ENCODE results near the gene C9orf78.

- no peak for TF ChIP-seq RAD21 (IDR thresholded peaks at IDR 0.05)
- no peak for TF ChIP-seq SP1 (IDR thresholded peaks at IDR 0.05)
- no peak for TF ChIP-seq REST (IDR thresholded peaks at IDR 0.05)
- TF ChIP-seq CTCF (IDR thresholded peaks at IDR 0.05; ENCODE audit: low read depth, low read length, missing input control): no peak
- TF ChIP-seq GABPA (IDR thresholded peaks at IDR 0.05 in 1 of 2, conservative IDR thresholded peaks at IDR 0.05 in 1 of 2): no peak
- TF ChIP-seq MAX (IDR thresholded peaks at IDR 0.05): no peak
- no peak for TF ChIP-seq EGR1 (IDR thresholded peaks at IDR 0.05; ENCODE audit: low read depth in 2 of 2)
- no peak for TF ChIP-seq TAF1 (conservative IDR thresholded peaks at IDR 0.05)
- no peak for TF ChIP-seq RXRA (IDR thresholded peaks at IDR 0.05)
- no peak for TF ChIP-seq HNF4A (conservative IDR thresholded peaks at IDR 0.05)
- no peak for TF ChIP-seq FOXA2 (IDR thresholded peaks at IDR 0.05)
- TF ChIP-seq JUND (IDR thresholded peaks at IDR 0.05): no peak
Measured at GRCh38 chr9:129861447-129861827, 26.4 kb upstream of the C9orf78 start.

All from liver (tissue), 3 donors.